ENCODE data around the gene TMCC3. TPM values are rescaled to one million over a fixed set of nuclear protein-coding genes. Genes with fewer than 3 reads are reported as not detected.

The TMCC3 gene
- total RNA-seq, 4 donors from 2014 or later: 11.2 to 18.1 (median 16.4) TPM

- H3K27me3 ChIP-seq: no peaks in the 10 kb centered on the region
- no peaks in the 10 kb centered on the region for H3K9me3 ChIP-seq
- H3K4me3 ChIP-seq: peak overlapping the region; percentile 23
- H3K4me1 ChIP-seq: peaks cover 14% of the 10 kb centered on the region
- H3K36me3 ChIP-seq: no peaks in the 10 kb centered on the region
- TF ChIP-seq POLR2AphosphoS5 (IDR thresholded peaks at IDR 0.05) (no peak), POLR2A (IDR thresholded peaks at IDR 0.05) (no peak), EP300 (IDR thresholded peaks at IDR 0.05) (no peak)
- TF ChIP-seq, protein P1, sequence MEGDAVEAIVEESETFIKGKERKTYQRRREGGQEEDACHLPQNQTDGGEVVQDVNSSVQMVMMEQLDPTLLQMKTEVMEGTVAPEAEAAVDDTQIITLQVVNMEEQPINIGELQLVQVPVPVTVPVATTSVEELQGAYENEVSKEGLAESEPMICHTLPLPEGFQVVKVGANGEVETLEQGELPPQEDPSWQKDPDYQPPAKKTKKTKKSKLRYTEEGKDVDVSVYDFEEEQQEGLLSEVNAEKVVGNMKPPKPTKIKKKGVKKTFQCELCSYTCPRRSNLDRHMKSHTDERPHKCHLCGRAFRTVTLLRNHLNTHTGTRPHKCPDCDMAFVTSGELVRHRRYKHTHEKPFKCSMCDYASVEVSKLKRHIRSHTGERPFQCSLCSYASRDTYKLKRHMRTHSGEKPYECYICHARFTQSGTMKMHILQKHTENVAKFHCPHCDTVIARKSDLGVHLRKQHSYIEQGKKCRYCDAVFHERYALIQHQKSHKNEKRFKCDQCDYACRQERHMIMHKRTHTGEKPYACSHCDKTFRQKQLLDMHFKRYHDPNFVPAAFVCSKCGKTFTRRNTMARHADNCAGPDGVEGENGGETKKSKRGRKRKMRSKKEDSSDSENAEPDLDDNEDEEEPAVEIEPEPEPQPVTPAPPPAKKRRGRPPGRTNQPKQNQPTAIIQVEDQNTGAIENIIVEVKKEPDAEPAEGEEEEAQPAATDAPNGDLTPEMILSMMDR (IDR thresholded peaks at IDR 0.05): no peak
- DNase-seq (ENCODE audit: low spot score in 2 of 2): no peak
- WGBS: 39% methylated on average over 5 of the region's 5 CpGs
- peak overlapping the region; percentile 60 for H3K27ac ChIP-seq
Observed at GRCh38 chr12:94690198-94690771, 39.9 kb upstream of the TMCC3 start.

DNA sequence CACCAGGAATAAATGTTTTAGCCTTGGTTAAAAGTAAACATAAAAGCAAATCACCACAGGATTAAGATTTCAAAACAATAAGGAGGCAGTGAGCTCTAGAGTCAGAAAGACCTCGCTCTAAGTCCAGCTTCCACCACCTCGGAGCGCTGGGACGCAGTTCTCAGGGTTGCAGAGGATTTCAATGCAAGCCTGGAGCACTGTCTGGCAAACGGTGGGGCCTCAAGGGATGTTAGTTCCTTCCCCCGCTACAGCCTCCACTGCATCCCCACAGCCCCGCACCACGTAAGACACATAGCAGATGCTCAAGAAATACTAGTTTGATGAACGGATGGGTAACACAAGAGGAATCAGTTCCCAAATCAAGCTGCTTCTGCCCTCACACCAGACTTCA, 39.3 kb upstream of the TMCC3 start:
- Histone ChIP-seq H3K27ac (peak overlapping the region; percentile 60), H3K4me1 (peaks cover 14% of the 10 kb centered on the region), H3K4me3 (peak overlapping the region; percentile 23), H3K36me3 (no peaks in the 10 kb centered on the region), H3K27me3 (no peaks in the 10 kb centered on the region), H3K9me3 (no peaks in the 10 kb centered on the region)
- DNase-seq (ENCODE audit: low spot score in 2 of 2): no peak
- TF ChIP-seq POLR2AphosphoS5 (IDR thresholded peaks at IDR 0.05) (no peak), EP300 (IDR thresholded peaks at IDR 0.05) (no peak), POLR2A (IDR thresholded peaks at IDR 0.05) (no peak)
- TF ChIP-seq, protein P1 (IDR thresholded peaks at IDR 0.05): no peak
- WGBS: 70% methylated on average over 9 of the region's 9 CpGs

DNA sequence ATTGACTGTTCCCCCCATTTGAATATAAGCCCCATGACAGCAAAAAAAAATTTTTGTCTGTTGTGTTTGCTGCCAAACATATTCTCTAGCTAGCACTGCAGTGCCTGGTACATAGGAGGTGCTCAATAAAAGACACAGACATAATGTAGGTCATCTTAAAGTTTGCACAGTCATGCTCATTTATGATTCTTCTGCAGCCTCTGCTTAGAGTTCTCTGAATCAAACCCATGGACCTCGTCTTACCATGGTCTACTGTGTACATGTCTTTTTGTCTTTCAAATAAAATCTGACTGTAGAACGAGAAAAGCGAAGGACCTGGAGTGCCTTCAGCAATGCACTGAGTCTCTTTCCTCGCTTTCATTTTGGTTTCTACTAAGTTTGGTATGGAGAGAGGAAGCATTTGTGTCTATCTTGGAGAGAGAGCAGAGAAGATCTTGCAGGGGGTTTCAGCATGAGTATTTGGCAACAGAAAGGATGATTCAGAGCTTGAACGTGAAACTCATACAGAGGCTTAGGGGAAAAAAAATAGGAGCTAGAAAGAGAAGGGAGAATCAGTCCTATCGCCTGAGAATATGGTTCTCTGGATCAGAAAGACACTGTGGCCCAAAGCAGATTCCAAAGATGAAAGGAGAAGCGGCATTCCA, 38.8 kb upstream of the TMCC3 start:
- H3K36me3 ChIP-seq: no peaks in the 10 kb centered on the region
- TF ChIP-seq, protein P1 (IDR thresholded peaks at IDR 0.05): no peak
- no peak for TF ChIP-seq POLR2A (IDR thresholded peaks at IDR 0.05)
- no peak for TF ChIP-seq EP300 (IDR thresholded peaks at IDR 0.05)
- TF ChIP-seq POLR2AphosphoS5 (IDR thresholded peaks at IDR 0.05): no peak
- H3K27me3 ChIP-seq: no peaks in the 10 kb centered on the region
- H3K4me3 ChIP-seq: peak overlapping the region; percentile 23
- DNase-seq (ENCODE audit: low spot score in 2 of 2): no peak
- H3K27ac ChIP-seq: peak overlapping the region; percentile 60
- no peaks in the 10 kb centered on the region for H3K9me3 ChIP-seq
- peaks cover 14% of the 10 kb centered on the region for H3K4me1 ChIP-seq
- WGBS: 64% methylated on average over 7 of the region's 7 CpGs

- Histone ChIP-seq H3K9me3 (no peaks in the 10 kb centered on the region), H3K36me3 (no peaks in the 10 kb centered on the region), H3K27ac (no peak overlapping the region), H3K27me3 (no peaks in the 10 kb centered on the region), H3K4me3 (no peak overlapping the region), H3K4me1 (peaks cover 18% of the 10 kb centered on the region)
- WGBS: 79% methylated on average over 6 of the region's 6 CpGs
- peak in 1 of 2 donors; percentile 10 for DNase-seq (ENCODE audit: low spot score in 2 of 2)
- no peak for TF ChIP-seq POLR2A (IDR thresholded peaks at IDR 0.05)
- TF ChIP-seq EP300 (IDR thresholded peaks at IDR 0.05): no peak
- TF ChIP-seq, protein P1 (IDR thresholded peaks at IDR 0.05): no peak
- TF ChIP-seq POLR2AphosphoS5 (IDR thresholded peaks at IDR 0.05): no peak
Observed at GRCh38 chr12:94687891-94688290, 37.5 kb upstream of the TMCC3 start.

- Histone ChIP-seq H3K4me3 (no peak overlapping the region), H3K4me1 (peaks cover 18% of the 10 kb centered on the region), H3K36me3 (no peaks in the 10 kb centered on the region), H3K27me3 (no peaks in the 10 kb centered on the region), H3K27ac (no peak overlapping the region), H3K9me3 (no peaks in the 10 kb centered on the region)
- DNase-seq (ENCODE audit: low spot score in 2 of 2): no peak
- WGBS: 81% methylated on average over 6 of the region's 6 CpGs
- TF ChIP-seq POLR2A (IDR thresholded peaks at IDR 0.05) (no peak), POLR2AphosphoS5 (IDR thresholded peaks at IDR 0.05) (no peak), EP300 (IDR thresholded peaks at IDR 0.05) (no peak)
- TF ChIP-seq, protein P1 (IDR thresholded peaks at IDR 0.05): no peak
Observed at GRCh38 chr12:94686834-94687628, 36.7 kb upstream of the TMCC3 start.

Measured in suprapubic skin (tissue), 4 donors.